ENCODE data around the gene BSG.
"Not testable (repeated sequence)": the region's sequence is repeated elsewhere in the genome, so short reads cannot be mapped to it uniquely, and the experiment has no call there.

DNA sequence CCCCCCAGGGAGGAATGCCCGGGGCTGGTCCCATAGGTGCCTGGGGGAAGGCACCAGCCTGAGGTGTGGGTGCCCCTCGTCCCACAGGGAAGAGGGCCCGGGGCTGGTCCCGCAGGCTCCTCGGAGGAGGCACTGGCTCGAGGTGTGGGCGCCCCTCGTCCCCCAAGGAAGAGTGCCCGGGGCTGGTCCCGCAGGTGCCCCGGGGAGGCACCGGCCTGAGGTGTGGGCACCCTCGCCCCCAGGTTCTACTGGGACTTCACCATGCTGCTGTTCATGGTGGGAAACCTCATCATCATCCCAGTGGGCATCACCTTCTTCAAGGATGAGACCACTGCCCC lies 30.9 kb downstream of the BSG start:
- TF ChIP-seq POLR2A, CTCF, POLR2AphosphoS5 (IDR thresholded peaks at IDR 0.05): not testable (repeated sequence)

Data from breast epithelium (tissue), 3 donors.